ENCODE data around the gene PLPP1. TPM values are rescaled to one million over a fixed set of nuclear protein-coding genes. Genes with fewer than 3 reads are reported as not detected.

The PLPP1 gene
- total RNA-seq, 2 donors from 2014 or later = 29.0 to 100 TPM

DNA sequence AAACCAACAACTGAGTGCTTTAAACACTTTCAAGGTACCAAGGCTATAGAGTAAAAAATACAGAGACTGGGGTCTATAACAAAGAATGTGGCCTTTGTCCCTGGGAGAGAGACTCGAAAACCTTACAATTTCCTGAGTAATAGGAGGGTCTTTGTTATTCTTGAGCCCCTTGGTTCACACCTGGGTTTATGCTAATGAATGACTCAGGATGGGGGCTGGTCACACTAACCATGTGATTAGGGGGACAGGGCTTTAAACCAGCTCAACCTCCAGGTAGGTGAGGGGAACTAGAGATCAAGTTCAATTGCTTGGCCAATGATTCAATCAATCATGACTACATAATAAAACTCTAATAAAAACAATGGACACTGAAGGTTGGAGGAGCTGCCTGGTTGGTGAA lies 50.2 kb downstream of the PLPP1 start:
- H3K9me3 ChIP-seq (ENCODE audit: control insufficient read depth, low read length) = no peaks in the 10 kb centered on the region
- Mint-ChIP-seq H3K36me3 (ENCODE audit: low read depth) (peaks cover 13% of the 10 kb centered on the region), H3K27ac (peak overlapping the region; percentile 84), H3K4me3 (peak overlapping the region; percentile 33), H3K27me3 (ENCODE audit: insufficient read depth) (no peaks in the 10 kb centered on the region), H3K9me3 (no peaks in the 10 kb centered on the region), H3K4me1 (peaks cover 36% of the 10 kb centered on the region)
- H3K9ac ChIP-seq (ENCODE audit: extremely low read depth, low read length, poor library complexity, severe bottlenecking) = no peak overlapping the region
- H3K27me3 ChIP-seq (ENCODE audit: control insufficient read depth, insufficient read depth, low read length, poor library complexity, severe bottlenecking) = no peaks in the 10 kb centered on the region
- peaks cover 8% of the 10 kb centered on the region for H3K4me1 ChIP-seq (ENCODE audit: control insufficient read depth, insufficient read depth, low read length)
- peak; percentile 86 for DNase-seq
- peaks cover 40% of the 10 kb centered on the region for H3K36me3 ChIP-seq (ENCODE audit: control insufficient read depth, insufficient read depth, low read length)
- peak overlapping the region; percentile 9 for H3K4me3 ChIP-seq (ENCODE audit: low read length)
- no peak overlapping the region for H3K27ac ChIP-seq (ENCODE audit: low read depth, low read length)
- 57% methylated on average over 1 of the region's 1 CpG; no CpG with 5 or more reads in 1 of the 2 experiments for WGBS, 2 experiments (ENCODE audit: insufficient coverage in 1 of 2, insufficient read length in 1 of 2)
- TF ChIP-seq, protein P1, sequence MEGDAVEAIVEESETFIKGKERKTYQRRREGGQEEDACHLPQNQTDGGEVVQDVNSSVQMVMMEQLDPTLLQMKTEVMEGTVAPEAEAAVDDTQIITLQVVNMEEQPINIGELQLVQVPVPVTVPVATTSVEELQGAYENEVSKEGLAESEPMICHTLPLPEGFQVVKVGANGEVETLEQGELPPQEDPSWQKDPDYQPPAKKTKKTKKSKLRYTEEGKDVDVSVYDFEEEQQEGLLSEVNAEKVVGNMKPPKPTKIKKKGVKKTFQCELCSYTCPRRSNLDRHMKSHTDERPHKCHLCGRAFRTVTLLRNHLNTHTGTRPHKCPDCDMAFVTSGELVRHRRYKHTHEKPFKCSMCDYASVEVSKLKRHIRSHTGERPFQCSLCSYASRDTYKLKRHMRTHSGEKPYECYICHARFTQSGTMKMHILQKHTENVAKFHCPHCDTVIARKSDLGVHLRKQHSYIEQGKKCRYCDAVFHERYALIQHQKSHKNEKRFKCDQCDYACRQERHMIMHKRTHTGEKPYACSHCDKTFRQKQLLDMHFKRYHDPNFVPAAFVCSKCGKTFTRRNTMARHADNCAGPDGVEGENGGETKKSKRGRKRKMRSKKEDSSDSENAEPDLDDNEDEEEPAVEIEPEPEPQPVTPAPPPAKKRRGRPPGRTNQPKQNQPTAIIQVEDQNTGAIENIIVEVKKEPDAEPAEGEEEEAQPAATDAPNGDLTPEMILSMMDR (conservative IDR thresholded peaks at IDR 0.05) = no peak

DNA sequence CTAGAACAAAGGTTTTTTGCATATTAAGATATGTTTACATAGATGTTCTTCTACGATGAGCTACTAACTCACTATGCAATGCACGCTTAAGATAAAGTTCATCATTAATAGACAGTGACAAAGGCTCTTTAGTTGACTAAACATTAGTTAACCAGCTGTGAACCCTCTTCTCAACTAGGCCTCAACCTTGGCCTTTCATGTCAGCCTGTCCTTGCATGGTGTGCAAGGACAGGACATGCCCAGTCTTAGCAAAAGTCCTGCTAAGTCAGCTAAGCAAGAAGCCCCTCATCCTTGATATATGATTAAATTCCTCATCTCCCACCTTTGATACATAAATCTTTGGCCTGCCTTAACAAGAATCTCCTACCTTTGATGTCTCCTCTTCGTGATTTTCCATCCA lies 50.9 kb downstream of the PLPP1 start:
- TF ChIP-seq, protein P1 (conservative IDR thresholded peaks at IDR 0.05) = no peak
- H3K9ac ChIP-seq (ENCODE audit: extremely low read depth, low read length, poor library complexity, severe bottlenecking) = no peak overlapping the region
- H3K4me3 Mint-ChIP-seq = no peak overlapping the region
- peak; percentile 57 for DNase-seq
- H3K4me1 Mint-ChIP-seq = peaks cover 40% of the 10 kb centered on the region
- H3K4me3 ChIP-seq (ENCODE audit: low read length) = no peak overlapping the region
- H3K27ac Mint-ChIP-seq = peak overlapping the region; percentile 61
- peaks cover 8% of the 10 kb centered on the region for H3K4me1 ChIP-seq (ENCODE audit: control insufficient read depth, insufficient read depth, low read length)
- no peaks in the 10 kb centered on the region for H3K27me3 ChIP-seq (ENCODE audit: control insufficient read depth, insufficient read depth, low read length, poor library complexity, severe bottlenecking)
- H3K36me3 Mint-ChIP-seq (ENCODE audit: low read depth) = peaks cover 11% of the 10 kb centered on the region
- H3K9me3 Mint-ChIP-seq = no peaks in the 10 kb centered on the region
- no peak overlapping the region for H3K27ac ChIP-seq (ENCODE audit: low read depth, low read length)
- 63 to 70% methylated on average over 3 of the region's 3 CpGs for WGBS, 2 experiments (ENCODE audit: insufficient coverage in 1 of 2, insufficient read length in 1 of 2)
- H3K36me3 ChIP-seq (ENCODE audit: control insufficient read depth, insufficient read depth, low read length) = peaks cover 37% of the 10 kb centered on the region
- no peaks in the 10 kb centered on the region for H3K27me3 Mint-ChIP-seq (ENCODE audit: insufficient read depth)
- no peaks in the 10 kb centered on the region for H3K9me3 ChIP-seq (ENCODE audit: control insufficient read depth, low read length)

DNA sequence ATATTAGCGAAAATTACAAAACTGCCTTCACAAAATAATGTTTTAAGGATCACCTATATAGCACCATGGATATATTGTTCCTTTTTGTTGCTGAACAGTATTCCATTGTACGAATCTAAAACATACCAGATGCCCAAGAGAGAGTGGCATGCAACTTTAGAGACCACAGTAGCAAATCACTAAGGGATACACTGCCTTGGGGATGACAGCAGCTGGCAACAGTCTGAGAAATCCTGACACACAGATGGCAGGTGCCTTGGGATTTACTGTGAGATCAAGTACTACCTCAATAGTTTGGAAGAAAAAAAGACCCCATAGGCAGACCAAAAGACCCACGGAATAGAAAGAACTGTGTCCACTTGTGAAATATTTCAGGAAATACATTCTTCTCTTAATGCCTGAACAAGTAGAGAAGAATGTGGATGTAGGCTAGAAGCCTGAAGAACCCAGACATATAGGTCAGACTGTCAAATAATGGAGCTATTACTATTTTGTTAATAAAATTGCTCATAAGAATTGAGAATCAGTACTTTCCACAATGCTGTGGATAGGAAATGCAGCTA lies 53.4 kb downstream of the PLPP1 start:
- H3K27me3 Mint-ChIP-seq (ENCODE audit: insufficient read depth) = no peaks in the 10 kb centered on the region
- no peak overlapping the region for H3K4me3 ChIP-seq (ENCODE audit: low read length)
- no peaks in the 10 kb centered on the region for H3K27me3 ChIP-seq (ENCODE audit: control insufficient read depth, insufficient read depth, low read length, poor library complexity, severe bottlenecking)
- no peak overlapping the region for H3K9ac ChIP-seq (ENCODE audit: extremely low read depth, low read length, poor library complexity, severe bottlenecking)
- peaks cover 23% of the 10 kb centered on the region for H3K36me3 ChIP-seq (ENCODE audit: control insufficient read depth, insufficient read depth, low read length)
- no peak overlapping the region for H3K27ac ChIP-seq (ENCODE audit: low read depth, low read length)
- no peak for DNase-seq
- H3K27ac Mint-ChIP-seq = no peak overlapping the region
- TF ChIP-seq, protein P1 (conservative IDR thresholded peaks at IDR 0.05) = no peak
- peaks cover 13% of the 10 kb centered on the region for H3K4me1 ChIP-seq (ENCODE audit: control insufficient read depth, insufficient read depth, low read length)
- no peaks in the 10 kb centered on the region for H3K9me3 Mint-ChIP-seq
- no peak overlapping the region for H3K4me3 Mint-ChIP-seq
- peaks cover 54% of the 10 kb centered on the region for H3K4me1 Mint-ChIP-seq
- H3K9me3 ChIP-seq (ENCODE audit: control insufficient read depth, low read length) = no peaks in the 10 kb centered on the region
- H3K36me3 Mint-ChIP-seq (ENCODE audit: low read depth) = peaks cover 8% of the 10 kb centered on the region
- 92 to 100% methylated on average over 3 of the region's 3 CpGs for WGBS, 2 experiments (ENCODE audit: insufficient coverage in 1 of 2, insufficient read length in 1 of 2)
